IMR-90 (cell line): ENCODE results near the gene EMSY. TPM values are rescaled to one million over a fixed set of nuclear protein-coding genes. Genes with fewer than 3 reads are reported as not detected.

Source experiments
- ATAC-seq: fragments of 200-7000 bp; cut with Tn5 transposase; 2 replicates; pipeline ENCODE4 v1.9.1; 2020; ENCODE audit warnings: low read depth, mild to moderate bottlenecking, moderate library complexity
- BruUV-seq: library from RNA; stranded (reverse); fragments of 400-500 nt; replicated peaks from 2 replicates; lab custom pipeline; 2021; lab: Mats Ljungman, UMichigan
- CTCF ChIA-PET: fragments of 300-600 bp; formaldehyde crosslinking; extraction: SDS; loops from one replicate; lab custom pipeline; 2021; ENCODE audit warnings: antibody characterized with exemption; lab: Yijun Ruan, JAX
- POLR2A ChIA-PET: fragments of 300-600 bp; sonication (Branson Sonifier 250); formaldehyde crosslinking; loops from one replicate; lab custom pipeline; 2022; ENCODE audit warnings: antibody characterized with exemption; ENCODE audit not compliant: unreplicated experiment; lab: Charles Lee
- DNase-seq: peaks from one replicate; pipeline ENCODE4 v3.0.0; 2013
- H2AFZ ChIP-seq: replicated peaks from 2 replicates; pipeline ENCODE3; 2013; ENCODE audit warnings: low read length, mild to moderate bottlenecking; ENCODE audit not compliant: poor library complexity
- H2AK5ac ChIP-seq: 2 replicates; pipeline ENCODE4 v1.6.1; 2013; ENCODE audit warnings: low read depth, low read length, inconsistent platforms
- H2AK9ac ChIP-seq: replicated peaks from 2 replicates; pipeline ENCODE3; 2013; ENCODE audit warnings: mild to moderate bottlenecking, low read depth, low read length, moderate library complexity; ENCODE audit not compliant: poor library complexity
- H2BK120ac ChIP-seq: 2 replicates; pipeline ENCODE4 v1.6.1; 2013; ENCODE audit warnings: low read depth, low read length, inconsistent platforms
- H2BK15ac ChIP-seq: 3 replicates; pipeline ENCODE4 v1.6.1; 2013; ENCODE audit warnings: low read depth, low read length, inconsistent platforms
- H2BK20ac ChIP-seq: 2 replicates; pipeline ENCODE4 v1.6.1; 2013; ENCODE audit warnings: low read depth, mild to moderate bottlenecking, inconsistent platforms, low read length, moderate library complexity
- H2BK5ac ChIP-seq: 2 replicates; pipeline ENCODE4 v1.6.1; 2013; ENCODE audit warnings: mild to moderate bottlenecking, low read depth, low read length, inconsistent platforms; ENCODE audit not compliant: poor library complexity, severe bottlenecking
- H3K14ac ChIP-seq: replicated peaks from 2 replicates; pipeline ENCODE4 v1.6.1; 2013; ENCODE audit warnings: low read depth, low read length, inconsistent platforms
- H3K18ac ChIP-seq: 2 replicates; pipeline ENCODE4 v1.6.1; 2013; ENCODE audit warnings: low read depth, low read length, control low read depth
- H3K23ac ChIP-seq: 2 replicates; pipeline ENCODE4 v1.6.1; 2013; ENCODE audit warnings: low read depth, low read length, inconsistent platforms
- H3K27ac ChIP-seq: 2 replicates; pipeline ENCODE4 v1.5.1; 2013; ENCODE audit warnings: mild to moderate bottlenecking, control low read depth, low read length; ENCODE audit not compliant: insufficient read depth
- H3K27me3 ChIP-seq: 2 replicates; pipeline ENCODE4 v1.6.1; 2013; ENCODE audit warnings: low read length; ENCODE audit not compliant: control insufficient read depth, insufficient read depth
- H3K36me3 ChIP-seq: 2 replicates; pipeline ENCODE4 v1.6.1; 2013; ENCODE audit warnings: low read length, mixed read lengths; ENCODE audit not compliant: control insufficient read depth, insufficient read depth
- H3K4ac ChIP-seq: 2 replicates; pipeline ENCODE4 v1.6.1; 2013; ENCODE audit warnings: low read depth, low read length, inconsistent platforms
- H3K4me1 ChIP-seq: 2 replicates; pipeline ENCODE4 v1.6.1; 2013; ENCODE audit warnings: low read length, mixed read lengths; ENCODE audit not compliant: control insufficient read depth, insufficient read depth
- H3K4me2 ChIP-seq: 2 replicates; pipeline ENCODE4 v1.6.1; 2013; ENCODE audit warnings: low read depth, mild to moderate bottlenecking, control low read depth, low read length, moderate library complexity
- H3K4me3 ChIP-seq: 2 replicates; pipeline ENCODE4 v1.5.1; 2013; ENCODE audit warnings: low read depth, mild to moderate bottlenecking, control low read depth, low read length, moderate library complexity; ENCODE audit not compliant: insufficient read depth
- H3K56ac ChIP-seq: 2 replicates; pipeline ENCODE4 v1.6.1; 2013; ENCODE audit warnings: low read length, inconsistent platforms; ENCODE audit not compliant: insufficient read depth; ENCODE audit errors: extremely low read depth
- H3K79me1 ChIP-seq, 2 experiments: 2 replicates each; pipeline ENCODE4 v1.6.1; 2013; ENCODE audit warnings: low read length in 2 of 2, inconsistent platforms in 1 of 2, low read depth in 1 of 2
- H3K9ac ChIP-seq: 2 replicates; pipeline ENCODE4 v1.6.1; 2013; ENCODE audit warnings: low read depth, low read length, control low read depth
- H3K9me1 ChIP-seq: 2 replicates; pipeline ENCODE4 v1.6.1; 2013; ENCODE audit warnings: low read length, inconsistent platforms; ENCODE audit not compliant: insufficient read depth
- H3K9me3 ChIP-seq: 2 replicates; pipeline ENCODE4 v1.6.1; 2013; ENCODE audit warnings: low read length; ENCODE audit not compliant: control insufficient read depth, insufficient read depth
- H4K20me1 ChIP-seq: 2 replicates; pipeline ENCODE4 v1.6.1; 2013; ENCODE audit warnings: low read length, inconsistent platforms; ENCODE audit not compliant: insufficient read depth
- H4K5ac ChIP-seq: 2 replicates; pipeline ENCODE4 v1.6.1; 2013; ENCODE audit warnings: mild to moderate bottlenecking, low read depth, low read length, control low read depth
- H4K8ac ChIP-seq, 2 experiments: 2 replicates each; pipeline ENCODE4 v1.6.1; 2013; ENCODE audit warnings: low read depth in 2 of 2, low read length in 2 of 2, control low read depth in 1 of 2, inconsistent platforms in 1 of 2
- H4K91ac ChIP-seq: 2 replicates; pipeline ENCODE4 v1.6.1; 2013; ENCODE audit warnings: low read depth, low read length, inconsistent platforms; ENCODE audit not compliant: insufficient read depth
- BHLHE40 ChIP-seq: fragments of 150-350 bp; IDR thresholded peaks from 2 replicates; pipeline ENCODE4 v1.6.1; 2016; ENCODE audit warnings: mild to moderate bottlenecking, low read depth, low read length
- CEBPB ChIP-seq: IDR thresholded peaks from 2 replicates; pipeline ENCODE4 v1.6.1; 2012; ENCODE audit warnings: low read depth, low read length, improper control_type of control experiment
- CHD1 ChIP-seq: IDR thresholded peaks from 2 replicates; pipeline ENCODE4 v1.6.1; 2012; ENCODE audit warnings: low read depth, low read length, improper control_type of control experiment
- FOS ChIP-seq: fragments of 150-350 bp; IDR thresholded peaks from 2 replicates; pipeline ENCODE4 v1.6.1; 2016; ENCODE audit warnings: low read depth, low read length
- MAFK ChIP-seq: IDR thresholded peaks from 2 replicates; pipeline ENCODE4 v1.6.1; 2012; ENCODE audit warnings: low read depth, low read length, improper control_type of control experiment
- MAZ ChIP-seq: IDR thresholded peaks from 2 replicates; pipeline ENCODE4 v1.6.1; 2012; ENCODE audit warnings: low read depth, mild to moderate bottlenecking, low read length, improper control_type of control experiment, moderate library complexity, borderline replicate concordance
- MXI1 ChIP-seq: IDR thresholded peaks from 2 replicates; pipeline ENCODE4 v1.6.1; 2012; ENCODE audit warnings: low read depth, mild to moderate bottlenecking, low read length, moderate library complexity, borderline replicate concordance
- NFE2L2 ChIP-seq: fragments of 150-350 bp; IDR thresholded peaks from 2 replicates; pipeline ENCODE4 v1.6.1; 2016; ENCODE audit warnings: low read depth, mild to moderate bottlenecking, low read length
- POLR2A ChIP-seq: IDR thresholded peaks from 2 replicates; pipeline ENCODE4 v1.6.1; 2012; ENCODE audit warnings: mild to moderate bottlenecking, low read depth, low read length
- RAD21 ChIP-seq: IDR thresholded peaks from 2 replicates; pipeline ENCODE4 v1.6.1; 2012; ENCODE audit warnings: low read length, improper control_type of control experiment
- RCOR1 ChIP-seq: IDR thresholded peaks from 2 replicates; pipeline ENCODE4 v1.6.1; 2012; ENCODE audit warnings: mild to moderate bottlenecking, low read length, improper control_type of control experiment; ENCODE audit not compliant: insufficient replicate concordance
- RFX5 ChIP-seq: IDR thresholded peaks from 2 replicates; pipeline ENCODE4 v1.8.0; 2012; ENCODE audit warnings: low read depth, mild to moderate bottlenecking, low read length, moderate library complexity
- SMC3 ChIP-seq: fragments of 150-350 bp; IDR thresholded peaks from 2 replicates; pipeline ENCODE4 v1.6.1; 2016; ENCODE audit warnings: low read depth, mild to moderate bottlenecking, antibody characterized with exemption, low read length, moderate library complexity
- WGBS, 2 experiments: methylation state at CpG; one replicate each; pipeline versions ENCODE4 v1.1.5 to v1.1.7; 2013; ENCODE audit warnings: missing lambda C conversion rate in 2 of 2; ENCODE audit not compliant: insufficient read length in 1 of 2; ENCODE audit errors: extremely low coverage in 2 of 2; 5-methylcytosine and 5-hydroxymethylcytosine counted together
- dilution Hi-C: fragments of 300-500 bp; cut with HindIII; formaldehyde crosslinking; loops from one replicate; pipeline ENCODE4 v1.14.3; 2018; ENCODE audit warnings: low sequenced_read_pairs; ENCODE audit not compliant: unreplicated experiment
- in situ Hi-C: fragments of 300-500 bp; cut with MboI; formaldehyde crosslinking; loops from 3 replicates; pipeline ENCODE4 v1.14.3; 2019; ENCODE audit warnings: low sequenced_read_pairs, inconsistent platforms, mixed read lengths
- intact Hi-C: fragments of 100-400 bp; cut with micrococcal nuclease; formaldehyde crosslinking; loops from 2 replicates; pipeline ENCODE4 v1.10.0; 2022
- polyA plus RNA-seq, 3 experiments: library from polyadenylated mRNA; depleted of rRNA; stranded (reverse); fragments of >200 nt; gene quantifications; 2 replicates each; pipeline ENCODE4 v1.2.3, GENCODE V29; 2012; ENCODE audit warnings: low replicate concordance in 1 of 3
- total RNA-seq: library from RNA; depleted of rRNA; stranded (reverse); fragments of >200 nt; gene quantifications from 2 replicates; pipeline ENCODE4 v1.2.3, GENCODE V29; 2012
- TF ChIP-seq, protein P1 (sequence below): conservative IDR thresholded peaks from 2 replicates; pipeline ENCODE4 v1.5.1; 2012; ENCODE audit warnings: mild to moderate bottlenecking, low read depth, low read length, improper control_type of control experiment
- TF ChIP-seq, protein P2 (sequence below): fragments of 150-350 bp; IDR thresholded peaks from 2 replicates; pipeline ENCODE4 v1.6.1; 2017; ENCODE audit warnings: mild to moderate bottlenecking, antibody characterized with exemption, low read length, low read depth
- TF ChIP-seq, protein P3 (sequence below): fragments of 150-350 bp; IDR thresholded peaks from 2 replicates; pipeline ENCODE4 v1.6.1; 2016; ENCODE audit warnings: low read depth, mild to moderate bottlenecking, low read length, moderate library complexity, borderline replicate concordance

The EMSY gene
- total and polyA plus RNA-seq, 2 of the 4 experiments (the other 2 are of a cell fraction): 14.1 to 22.0 TPM

DNA sequence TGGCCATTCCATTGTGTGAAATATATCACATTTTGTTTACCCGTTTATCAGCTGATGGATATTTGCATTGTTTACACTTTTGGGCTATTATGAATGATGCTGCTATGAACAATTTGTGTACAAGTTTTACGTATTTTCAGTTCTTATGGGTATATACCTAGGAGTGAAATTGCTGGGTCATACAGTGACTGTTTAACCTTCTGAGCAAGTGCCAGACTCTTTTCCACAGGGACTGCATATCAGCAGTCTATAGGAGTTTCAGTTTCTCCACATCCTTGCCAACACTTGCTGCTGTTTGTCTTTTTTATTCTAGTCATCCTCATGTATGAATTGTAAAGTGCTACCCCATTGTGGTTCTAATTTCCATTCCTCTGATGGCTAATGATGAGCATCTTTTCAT is 108.2 kb downstream of the EMSY start:
- no peaks in the 10 kb centered on the region for H3K9me3 ChIP-seq
- H3K4ac ChIP-seq: no peak overlapping the region
- no peak overlapping the region for H4K8ac ChIP-seq
- H3K4me3 ChIP-seq: no peak overlapping the region
- H4K20me1 ChIP-seq: no peaks in the 10 kb centered on the region
- no peaks in the 10 kb centered on the region; a peak in 1 of 4 replicates for H3K79me1 ChIP-seq
- H2BK20ac ChIP-seq: no peak overlapping the region
- no peak for DNase-seq
- H3K18ac ChIP-seq: no peak overlapping the region
- ChIA-PET POLR2A (no interaction called here), CTCF (no interaction called here)
- TF ChIP-seq NFE2L2: no peak
- TF ChIP-seq RAD21: no peak
- no peak for TF ChIP-seq FOS
- TF ChIP-seq, protein P1, sequence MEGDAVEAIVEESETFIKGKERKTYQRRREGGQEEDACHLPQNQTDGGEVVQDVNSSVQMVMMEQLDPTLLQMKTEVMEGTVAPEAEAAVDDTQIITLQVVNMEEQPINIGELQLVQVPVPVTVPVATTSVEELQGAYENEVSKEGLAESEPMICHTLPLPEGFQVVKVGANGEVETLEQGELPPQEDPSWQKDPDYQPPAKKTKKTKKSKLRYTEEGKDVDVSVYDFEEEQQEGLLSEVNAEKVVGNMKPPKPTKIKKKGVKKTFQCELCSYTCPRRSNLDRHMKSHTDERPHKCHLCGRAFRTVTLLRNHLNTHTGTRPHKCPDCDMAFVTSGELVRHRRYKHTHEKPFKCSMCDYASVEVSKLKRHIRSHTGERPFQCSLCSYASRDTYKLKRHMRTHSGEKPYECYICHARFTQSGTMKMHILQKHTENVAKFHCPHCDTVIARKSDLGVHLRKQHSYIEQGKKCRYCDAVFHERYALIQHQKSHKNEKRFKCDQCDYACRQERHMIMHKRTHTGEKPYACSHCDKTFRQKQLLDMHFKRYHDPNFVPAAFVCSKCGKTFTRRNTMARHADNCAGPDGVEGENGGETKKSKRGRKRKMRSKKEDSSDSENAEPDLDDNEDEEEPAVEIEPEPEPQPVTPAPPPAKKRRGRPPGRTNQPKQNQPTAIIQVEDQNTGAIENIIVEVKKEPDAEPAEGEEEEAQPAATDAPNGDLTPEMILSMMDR: no peak
- TF ChIP-seq, protein P2, sequence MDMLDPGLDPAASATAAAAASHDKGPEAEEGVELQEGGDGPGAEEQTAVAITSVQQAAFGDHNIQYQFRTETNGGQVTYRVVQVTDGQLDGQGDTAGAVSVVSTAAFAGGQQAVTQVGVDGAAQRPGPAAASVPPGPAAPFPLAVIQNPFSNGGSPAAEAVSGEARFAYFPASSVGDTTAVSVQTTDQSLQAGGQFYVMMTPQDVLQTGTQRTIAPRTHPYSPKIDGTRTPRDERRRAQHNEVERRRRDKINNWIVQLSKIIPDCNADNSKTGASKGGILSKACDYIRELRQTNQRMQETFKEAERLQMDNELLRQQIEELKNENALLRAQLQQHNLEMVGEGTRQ: no peak
- no peak for TF ChIP-seq BHLHE40
- TF ChIP-seq MAFK: no peak
- no peak for TF ChIP-seq RCOR1
- no peak for TF ChIP-seq MXI1
- no peak for TF ChIP-seq POLR2A
- TF ChIP-seq CHD1: no peak
- TF ChIP-seq CEBPB: no peak
- TF ChIP-seq RFX5: no peak
- TF ChIP-seq SMC3: no peak
- no peak for TF ChIP-seq MAZ
- TF ChIP-seq, protein P3, sequence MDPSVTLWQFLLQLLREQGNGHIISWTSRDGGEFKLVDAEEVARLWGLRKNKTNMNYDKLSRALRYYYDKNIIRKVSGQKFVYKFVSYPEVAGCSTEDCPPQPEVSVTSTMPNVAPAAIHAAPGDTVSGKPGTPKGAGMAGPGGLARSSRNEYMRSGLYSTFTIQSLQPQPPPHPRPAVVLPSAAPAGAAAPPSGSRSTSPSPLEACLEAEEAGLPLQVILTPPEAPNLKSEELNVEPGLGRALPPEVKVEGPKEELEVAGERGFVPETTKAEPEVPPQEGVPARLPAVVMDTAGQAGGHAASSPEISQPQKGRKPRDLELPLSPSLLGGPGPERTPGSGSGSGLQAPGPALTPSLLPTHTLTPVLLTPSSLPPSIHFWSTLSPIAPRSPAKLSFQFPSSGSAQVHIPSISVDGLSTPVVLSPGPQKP: no peak
- no peak overlapping the region for H2AK5ac ChIP-seq
- H4K5ac ChIP-seq: no peak overlapping the region
- no peak overlapping the region for H3K23ac ChIP-seq
- H3K4me2 ChIP-seq: no peak overlapping the region
- no peak overlapping the region for H2BK5ac ChIP-seq
- H2BK120ac ChIP-seq: no peak overlapping the region
- in situ Hi-C loops: no loop called here
- dilution Hi-C loops: no loop called here
- peaks cover 2% of the 10 kb centered on the region; the same call in 1 of the 2 replicates for H3K36me3 ChIP-seq
- no CpG with 5 or more reads among the region's 2 CpGs for WGBS, 2 experiments
- no peak overlapping the region for H3K27ac ChIP-seq
- no peak overlapping the region for H3K9ac ChIP-seq
- no peak overlapping the region for H2AFZ ChIP-seq
- ATAC-seq: no peak
- H2BK15ac ChIP-seq: no peak overlapping the region
- H3K27me3 ChIP-seq: no peaks in the 10 kb centered on the region
- no peak overlapping the region for H3K14ac ChIP-seq
- intact Hi-C loops: no loop called here
- H2AK9ac ChIP-seq: no peak overlapping the region
- H3K9me1 ChIP-seq: peaks cover 3% of the 10 kb centered on the region
- H4K91ac ChIP-seq: no peak overlapping the region
- H3K4me1 ChIP-seq: no peaks in the 10 kb centered on the region
- BruUV-seq: no TSS peak
- H3K56ac ChIP-seq: no peak overlapping the region
